ENCODE results near the gene MXD3.

- TF ChIP-seq POLR2A (IDR thresholded peaks at IDR 0.05) (no peak), CTCF (IDR thresholded peaks at IDR 0.05) (no peak)
Observed at GRCh38 chr5:177355868-177356168, 44.1 kb upstream of the MXD3 start.
